GM15510 (cell line): ENCODE results near the gene FBXL14.

ENCODE experiments used
- POLR2A ChIP-seq: IDR thresholded peaks from 3 replicates; pipeline ENCODE4 v1.6.1; 2011; ENCODE audit warnings: borderline replicate concordance; ENCODE audit not compliant: insufficient read length; ENCODE audit errors: extremely low read depth

The FBXL14 gene

GRCh38 chr12:1588575-1588947 lies 5.8 kb downstream of the FBXL14 start:
- no peak for TF ChIP-seq POLR2A

GRCh38 chr12:1587927-1588574 lies 6.3 kb downstream of the FBXL14 start:
- TF ChIP-seq POLR2A: no peak

DNA sequence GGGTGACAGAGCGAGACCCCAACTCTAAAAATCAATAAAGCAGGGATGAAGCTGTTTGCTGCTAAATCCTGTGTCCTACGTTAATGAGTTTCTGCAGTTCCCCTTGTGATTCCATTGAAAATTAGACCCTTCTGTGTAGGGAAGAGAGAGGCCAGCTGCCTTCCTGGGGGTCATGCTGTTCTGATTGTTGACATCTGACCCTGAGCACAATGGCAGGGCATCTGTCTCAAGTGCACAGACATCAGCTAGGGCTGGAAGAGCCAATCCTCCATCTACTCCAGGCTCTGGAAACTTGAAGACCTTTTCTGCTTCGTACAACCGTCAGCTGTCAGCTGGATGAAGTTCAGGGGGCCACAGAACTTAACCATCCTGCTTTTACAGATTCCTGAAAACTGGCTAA lies 10.1 kb downstream of the FBXL14 start:
- no peak for TF ChIP-seq POLR2A

DNA sequence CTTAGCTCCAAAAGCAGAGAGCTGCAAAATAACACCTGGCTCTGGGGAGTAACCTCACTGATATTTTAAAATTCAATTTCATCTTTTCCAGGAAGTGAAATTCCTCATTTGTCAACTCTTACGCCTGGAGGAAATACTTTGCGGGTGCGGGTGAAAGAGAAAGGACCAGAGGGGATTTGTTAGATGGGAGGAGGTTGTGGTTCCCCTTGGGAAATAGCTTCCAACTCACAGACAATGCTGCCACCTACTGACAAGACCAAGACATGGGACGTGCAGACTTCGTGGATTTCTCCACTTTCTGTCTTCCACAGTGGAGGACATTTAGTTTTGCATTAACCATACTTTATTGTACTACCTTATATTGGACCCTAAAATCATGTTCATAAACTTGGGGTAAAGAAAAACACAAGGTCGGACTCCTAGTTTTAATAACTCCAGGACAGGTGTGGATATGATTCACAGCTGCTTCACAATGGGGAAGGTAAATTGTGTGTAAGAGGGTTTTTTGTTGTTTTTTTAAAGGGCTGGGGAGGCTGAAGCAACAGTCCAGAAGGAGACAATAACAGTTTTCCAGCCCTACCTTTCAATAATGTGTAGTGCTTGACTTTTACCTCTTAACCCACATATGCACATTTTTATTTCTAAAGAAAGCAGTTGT lies 10.8 kb downstream of the FBXL14 start:
- no peak for TF ChIP-seq POLR2A

- no peak for TF ChIP-seq POLR2A
Observed at GRCh38 chr12:1582709-1583050, 11.7 kb downstream of the FBXL14 start.

DNA sequence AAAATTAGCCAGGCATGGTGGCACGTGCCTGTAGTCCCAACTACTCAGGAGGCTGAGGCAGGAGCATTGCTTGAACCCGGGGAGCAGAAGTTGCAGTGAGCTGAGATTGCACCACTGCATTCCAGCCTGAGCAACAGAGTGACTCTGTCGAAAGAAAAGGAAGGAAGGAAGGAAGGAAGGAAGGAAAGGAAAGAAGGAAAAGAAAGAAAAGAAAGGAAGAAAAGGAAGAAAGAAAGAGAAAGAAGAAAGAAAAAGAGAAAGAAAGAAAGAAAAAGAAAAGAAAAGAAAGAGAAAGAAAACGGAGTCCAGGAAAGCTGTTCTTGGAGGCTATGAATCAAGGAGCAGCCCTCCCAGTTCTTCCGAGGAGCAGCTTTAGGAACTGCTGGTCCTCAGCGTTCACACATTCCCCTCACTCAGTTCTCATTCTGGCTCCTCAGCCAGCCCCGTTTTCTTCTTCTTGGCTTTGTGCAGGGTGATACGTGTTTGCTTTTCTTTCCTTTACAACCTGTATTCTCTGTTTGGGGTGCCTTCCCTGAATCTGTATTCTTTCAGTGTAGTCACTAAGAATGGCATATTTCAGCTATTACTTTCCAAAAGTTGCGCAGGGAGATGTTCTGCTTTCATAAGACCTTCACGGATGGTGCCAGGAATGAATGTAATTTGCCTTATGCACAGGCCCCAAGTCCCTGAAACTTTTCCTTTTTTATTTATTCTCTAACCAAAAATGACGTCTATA lies 12.2 kb downstream of the FBXL14 start:
- no peak for TF ChIP-seq POLR2A

DNA sequence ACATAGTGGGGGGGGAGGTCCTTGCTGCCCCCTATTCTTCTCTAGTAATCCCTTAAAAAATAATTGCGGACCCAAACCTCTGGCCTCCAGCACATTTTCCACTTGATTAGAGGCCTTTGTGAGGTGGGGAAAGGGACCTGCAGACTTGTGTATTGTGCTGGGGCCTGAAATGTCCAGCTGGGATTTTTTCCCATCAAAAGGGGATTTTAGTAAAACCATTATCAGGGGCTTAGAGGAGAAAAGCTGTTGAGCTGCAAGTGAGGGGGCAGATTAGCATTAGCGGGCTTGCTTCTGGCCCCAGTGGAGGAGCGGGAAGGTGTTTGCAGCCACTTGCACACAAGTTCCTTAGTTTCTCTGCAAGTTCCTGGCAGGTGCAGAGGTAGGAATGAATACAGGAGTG lies 13.9 kb downstream of the FBXL14 start:
- no peak for TF ChIP-seq POLR2A

- no peak for TF ChIP-seq POLR2A
Observed at GRCh38 chr12:1579651-1580435, 14.5 kb downstream of the FBXL14 start.

DNA sequence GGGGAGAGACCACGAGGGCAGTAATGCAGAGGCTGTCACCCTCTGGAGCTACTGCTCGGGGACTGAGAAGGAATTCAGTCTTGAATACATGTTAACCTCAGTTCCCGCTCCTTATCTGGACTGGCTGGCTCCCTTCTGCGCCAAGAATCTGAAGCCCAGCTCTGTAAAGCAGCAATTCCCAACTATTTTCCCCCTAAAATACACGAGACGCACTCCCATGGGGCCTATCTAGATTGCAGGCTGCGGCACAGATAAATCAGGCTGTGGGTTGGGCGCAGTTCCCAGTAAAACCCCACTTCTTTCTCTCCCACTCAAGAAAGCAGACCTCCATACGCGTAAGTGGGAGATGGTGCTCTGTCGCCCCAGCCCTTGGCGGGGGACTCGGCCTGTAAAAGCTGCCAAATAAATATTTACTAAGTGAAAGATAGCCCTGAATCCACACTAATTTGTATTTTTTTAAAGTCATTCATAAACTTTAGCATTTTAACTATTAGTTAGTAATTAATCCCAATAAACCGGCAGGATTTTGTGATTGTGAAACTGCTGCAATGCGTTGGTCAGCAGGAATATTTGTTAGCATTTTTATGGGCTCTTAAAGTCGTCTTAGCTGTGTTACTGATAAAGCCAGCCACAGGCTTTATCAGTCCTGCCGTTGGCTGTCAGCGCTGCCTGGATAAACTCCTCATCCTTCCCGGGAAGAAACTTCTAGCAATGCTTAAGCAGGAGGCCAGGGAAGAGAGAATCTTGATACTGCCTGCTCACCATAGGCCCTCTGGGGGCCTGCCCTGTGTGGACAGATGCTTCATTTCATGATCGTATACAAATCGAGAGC lies 17.8 kb downstream of the FBXL14 start:
- TF ChIP-seq POLR2A: no peak

- no peak for TF ChIP-seq POLR2A
Observed at GRCh38 chr12:1575408-1576401, 18.7 kb downstream of the FBXL14 start.

DNA sequence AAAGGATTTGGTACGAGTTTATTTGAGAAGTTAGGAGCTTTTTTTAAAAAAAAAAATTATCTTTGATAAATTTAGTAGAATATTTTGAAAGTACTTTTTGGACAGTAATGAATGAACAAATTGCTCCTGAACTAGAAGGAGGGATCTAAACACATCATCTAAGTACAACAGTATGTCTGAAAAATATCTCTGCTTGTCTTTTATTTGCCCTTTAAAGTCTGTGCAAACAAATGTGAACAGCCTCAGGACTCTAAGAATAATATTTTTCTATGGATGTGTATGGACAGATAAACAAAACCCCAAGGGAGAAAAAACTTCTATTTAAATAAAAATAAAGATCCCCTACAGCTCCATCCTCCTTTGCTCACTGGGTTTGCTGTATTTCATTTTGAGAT lies 19.5 kb downstream of the FBXL14 start:
- no peak for TF ChIP-seq POLR2A

DNA sequence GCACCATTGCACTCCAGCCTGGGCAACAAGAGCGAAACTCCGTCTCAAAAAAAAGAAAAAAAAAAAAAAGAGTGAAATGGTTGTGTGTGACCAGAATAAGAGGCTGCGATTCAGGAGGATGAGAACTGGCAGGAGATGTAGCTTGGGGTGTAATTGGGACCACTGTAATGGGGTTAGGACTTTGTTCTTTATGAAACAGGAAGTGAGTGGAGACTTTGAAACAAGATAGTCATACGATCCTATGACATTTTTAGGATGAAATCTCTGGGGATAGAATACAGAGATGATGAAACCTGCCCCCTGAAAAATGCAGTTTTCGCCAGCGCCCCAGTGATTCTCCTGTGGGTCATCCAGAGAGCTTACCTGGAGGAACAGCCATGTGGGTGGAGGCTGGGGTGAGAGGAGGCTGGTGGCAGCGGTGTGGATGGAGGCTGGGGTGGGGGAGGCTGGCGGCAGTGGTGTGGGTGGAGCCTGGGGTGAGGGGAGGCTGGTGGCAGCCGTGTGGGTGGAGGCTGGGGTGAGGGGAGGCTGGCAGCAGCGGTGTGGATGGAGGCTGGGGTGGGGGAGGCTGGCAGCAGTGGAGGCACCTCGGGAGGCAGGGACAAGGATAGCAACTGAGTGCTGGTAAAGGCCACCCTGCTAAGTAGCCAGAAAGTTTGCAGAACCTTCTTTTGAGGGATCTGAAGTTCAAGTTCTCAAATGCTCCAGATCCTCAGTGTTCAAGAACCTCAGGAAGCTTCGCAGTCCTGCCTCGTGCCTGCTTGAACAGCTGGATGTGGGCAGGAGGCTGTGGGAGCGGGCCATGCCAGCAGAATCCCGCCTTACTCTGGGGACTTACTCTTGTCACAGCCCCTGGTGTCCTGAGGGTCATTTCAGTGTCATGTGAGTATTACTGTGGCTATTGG lies 20.2 kb downstream of the FBXL14 start:
- TF ChIP-seq POLR2A: no peak
